OCI-LY1 (cell line): ENCODE results near the gene CIAO1.
A peak's percentile ranks its signal among the peaks of the same experiment; 100 is the strongest.

Experiments used
- H2AFZ ChIP-seq: fragments of 200-600 bp; sonication (generic), shearing (Covaris generic); 2 replicates; pipeline ENCODE4 v1.6.0; 2014; ENCODE audit warnings: antibody characterized with exemption, mild to moderate bottlenecking, low read length
- H3F3A ChIP-seq: fragments of 200-600 bp; sonication (generic), shearing (Covaris generic); 2 replicates; pipeline ENCODE4 v1.6.0; 2014; ENCODE audit warnings: mild to moderate bottlenecking, antibody characterized with exemption, low read length, moderate library complexity; ENCODE audit not compliant: insufficient read depth
- H3K27ac ChIP-seq: fragments of 200-600 bp; sonication (generic); 2 replicates; pipeline ENCODE4 v1.5.1; 2014; ENCODE audit warnings: low read length, mixed run types, mild to moderate bottlenecking, low read depth; ENCODE audit not compliant: poor library complexity, severe bottlenecking
- H3K27me3 ChIP-seq: fragments of 200-600 bp; sonication (generic); 2 replicates; pipeline ENCODE4 v1.6.0; 2014; ENCODE audit warnings: antibody characterized with exemption, mild to moderate bottlenecking, low read length, moderate library complexity; ENCODE audit not compliant: insufficient read depth
- H3K36me3 ChIP-seq: fragments of 200-600 bp; sonication (generic); 2 replicates; pipeline ENCODE4 v1.6.1; 2014; ENCODE audit warnings: mild to moderate bottlenecking, antibody characterized with exemption, low read length, moderate library complexity, mixed read lengths; ENCODE audit not compliant: insufficient read depth
- H3K4me1 ChIP-seq: fragments of 200-600 bp; sonication (generic); 2 replicates; pipeline ENCODE4 v1.5.1; 2014; ENCODE audit warnings: mild to moderate bottlenecking, low read length, moderate library complexity; ENCODE audit not compliant: insufficient read depth, severe bottlenecking
- H3K4me2 ChIP-seq: fragments of 200-600 bp; sonication (generic), shearing (Covaris generic); 2 replicates; pipeline ENCODE4 v1.6.1; 2014; ENCODE audit warnings: low read length
- H3K4me3 ChIP-seq: fragments of 200-600 bp; sonication (generic); 2 replicates; pipeline ENCODE4 v1.5.1; 2014; ENCODE audit warnings: low read length, low read depth, mild to moderate bottlenecking, mixed read lengths; ENCODE audit not compliant: poor library complexity, severe bottlenecking
- H3K79me2 ChIP-seq: fragments of 200-600 bp; shearing (Covaris generic); 2 replicates; pipeline ENCODE4 v1.6.1; 2016; ENCODE audit warnings: mixed run types, low read length, mixed read lengths; ENCODE audit not compliant: insufficient read depth
- H3K9ac ChIP-seq: fragments of 200-600 bp; sonication (generic), shearing (Covaris generic); 2 replicates; pipeline ENCODE4 v1.6.1; 2014; ENCODE audit warnings: mild to moderate bottlenecking, low read length, mixed read lengths
- H3K9me2 ChIP-seq: fragments of 200-600 bp; sonication (generic), shearing (Covaris generic); 2 replicates; pipeline ENCODE4 v1.6.1; 2014; ENCODE audit warnings: low read depth, mild to moderate bottlenecking, low read length, mixed read lengths
- H3K9me3 ChIP-seq: fragments of 200-600 bp; shearing (Covaris generic); 2 replicates; pipeline ENCODE4 v1.6.1; 2014; ENCODE audit warnings: low read length, mixed read lengths
- H4K20me1 ChIP-seq: fragments of 200-600 bp; sonication (generic), shearing (Covaris generic); 2 replicates; pipeline ENCODE4 v1.6.0; 2016; ENCODE audit warnings: mild to moderate bottlenecking, low read length; ENCODE audit not compliant: insufficient read depth
- CTCF ChIP-seq: fragments of 200-600 bp; sonication (generic), shearing (Covaris generic); IDR thresholded peaks from 2 replicates; pipeline ENCODE4 v1.5.1; 2017; ENCODE audit warnings: mild to moderate bottlenecking, antibody characterized with exemption, low read length, moderate library complexity, mixed read lengths
- EZH2 ChIP-seq: fragments of 200-600 bp; sonication (generic), shearing (Covaris generic); IDR thresholded peaks from 2 replicates; pipeline ENCODE4 v1.8.0; 2017; ENCODE audit warnings: borderline replicate concordance, mixed run types, mild to moderate bottlenecking, antibody characterized with exemption, low read length, moderate library complexity, mixed read lengths

Gene CIAO1

GRCh38 chr2:96317584-96317997 is 51.6 kb downstream of the CIAO1 start:
- no peaks in the 10 kb centered on the region for H3K9me3 ChIP-seq
- no peaks in the 10 kb centered on the region for H3K79me2 ChIP-seq
- H3K9ac ChIP-seq = no peak overlapping the region
- H4K20me1 ChIP-seq = no peaks in the 10 kb centered on the region
- TF ChIP-seq EZH2 (no peak), CTCF (no peak)
- H3F3A ChIP-seq = no peaks in the 10 kb centered on the region
- peaks cover 36% of the 10 kb centered on the region for H3K4me1 ChIP-seq
- H3K36me3 ChIP-seq = no peaks in the 10 kb centered on the region
- no peaks in the 10 kb centered on the region for H3K9me2 ChIP-seq
- H3K4me2 ChIP-seq = no peak overlapping the region
- no peak overlapping the region for H3K27ac ChIP-seq
- no peaks in the 10 kb centered on the region for H3K27me3 ChIP-seq
- no peak overlapping the region for H2AFZ ChIP-seq
- no peak overlapping the region for H3K4me3 ChIP-seq

GRCh38 chr2:96318723-96319122 is 52.7 kb downstream of the CIAO1 start:
- 0 out of 2 replicates have a peak overlapping the region, but pooled peaks have one; percentile 85 for H3K4me2 ChIP-seq

GRCh38 chr2:96319396-96319795 is 53.4 kb downstream of the CIAO1 start:
- Histone ChIP-seq H3F3A (no peaks in the 10 kb centered on the region), H3K9me2 (no peaks in the 10 kb centered on the region), H3K79me2 (no peaks in the 10 kb centered on the region), H3K9me3 (no peaks in the 10 kb centered on the region), H3K4me2 (peak overlapping the region; percentile 85), H4K20me1 (no peaks in the 10 kb centered on the region), H3K4me3 (peak overlapping the region; percentile 75), H3K27ac (peak overlapping the region; percentile 35), H3K4me1 (peaks cover 46% of the 10 kb centered on the region), H3K9ac (no peak overlapping the region), H3K27me3 (no peaks in the 10 kb centered on the region), H2AFZ (no peak overlapping the region), H3K36me3 (no peaks in the 10 kb centered on the region)
- TF ChIP-seq CTCF = no peak
- TF ChIP-seq EZH2 = no peak

More at GRCh38 chr2:96318723-96319122, 52.7 kb downstream of the CIAO1 start:
- H3F3A ChIP-seq = no peaks in the 10 kb centered on the region
- no peak overlapping the region for H2AFZ ChIP-seq
- H3K79me2 ChIP-seq = no peaks in the 10 kb centered on the region
- no peak for TF ChIP-seq CTCF
- TF ChIP-seq EZH2 = no peak
- H3K4me1 ChIP-seq = peaks cover 42% of the 10 kb centered on the region
- H3K9me2 ChIP-seq = no peaks in the 10 kb centered on the region
- H3K9ac ChIP-seq = no peak overlapping the region
- no peak overlapping the region for H3K4me3 ChIP-seq
- H3K36me3 ChIP-seq = no peaks in the 10 kb centered on the region
- H4K20me1 ChIP-seq = no peaks in the 10 kb centered on the region
- H3K27ac ChIP-seq = peak overlapping the region; percentile 5
- no peaks in the 10 kb centered on the region for H3K9me3 ChIP-seq
- no peaks in the 10 kb centered on the region for H3K27me3 ChIP-seq
